HCT116 (cell line): Measurements from ENCODE around the gene ESRRG.

Experiments used
- EZH2 ChIP-seq: fragments of 200-600 bp; sonication (generic); IDR thresholded peaks from 2 replicates; pipeline ENCODE4 v1.6.1; 2017; ENCODE audit warnings: antibody characterized with exemption, mixed run types
- EZH2phosphoT487 ChIP-seq: fragments of 200-600 bp; IDR thresholded peaks from 2 replicates; pipeline ENCODE4 v1.6.1; 2018; ENCODE audit warnings: antibody characterized with exemption, borderline replicate concordance
- JUND ChIP-seq: IDR thresholded peaks from 2 replicates; pipeline ENCODE4 v1.6.1; 2012
- POLR2A ChIP-seq: IDR thresholded peaks from 2 replicates; pipeline ENCODE4 v1.7.0; 2011; ENCODE audit warnings: borderline replicate concordance; ENCODE audit not compliant: insufficient read depth, insufficient read length; ENCODE audit errors: extremely low read depth
- POLR2AphosphoS5 ChIP-seq: IDR thresholded peaks from 2 replicates; pipeline ENCODE4 v1.6.1; 2011; ENCODE audit warnings: mild to moderate bottlenecking, low read depth, low read length, moderate library complexity
- RAD21 ChIP-seq: IDR thresholded peaks from 2 replicates; pipeline ENCODE4 v1.6.1; 2012; ENCODE audit warnings: low read depth, mild to moderate bottlenecking
- ZNF274 ChIP-seq: fragments of 200-500 bp; sonication (Bioruptor generic); IDR thresholded peaks from 2 replicates; pipeline ENCODE4 v1.6.1; 2014; ENCODE audit warnings: mild to moderate bottlenecking, low read depth, low read length, inconsistent platforms
- TF ChIP-seq, protein P1 (sequence below): IDR thresholded peaks from 2 replicates; pipeline ENCODE4 v1.6.1; 2012
- TF ChIP-seq, protein P2 (sequence below), 3 experiments: fragments of 200-600 bp in 1 of 3; sonication (generic) in 1 of 3; IDR thresholded peaks in 2 of 3; conservative IDR thresholded peaks in 1 of 3; 2 replicates each; pipeline ENCODE4 v1.5.1; 2012 to 2017; ENCODE audit warnings: low read depth in 2 of 3, low read length in 2 of 3, antibody characterized with exemption in 1 of 3, borderline replicate concordance in 1 of 3, control low read depth in 1 of 3, mild to moderate bottlenecking in 1 of 3, mixed read lengths in 1 of 3, mixed run types in 1 of 3, moderate library complexity in 1 of 3; ENCODE audit not compliant: insufficient read depth in 1 of 3

DNA sequence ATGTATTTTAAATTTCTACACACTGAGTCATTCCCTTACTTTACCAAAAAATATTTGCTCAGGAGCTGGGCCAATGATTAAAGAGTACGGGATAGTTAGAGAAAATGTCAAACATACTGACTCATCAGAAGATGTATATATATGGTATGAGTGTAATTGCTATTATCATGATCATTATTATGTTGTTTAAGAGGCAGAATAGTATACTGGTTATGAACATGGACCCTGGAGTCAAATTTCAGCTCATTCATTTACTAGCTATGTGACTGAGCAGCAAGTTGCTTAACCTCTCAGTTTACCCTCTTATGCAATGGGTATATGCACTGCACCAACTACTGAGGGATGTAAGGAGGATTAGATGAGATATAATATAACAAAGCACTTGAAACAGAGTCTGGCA is 258.7 kb downstream of the ESRRG start:
- TF ChIP-seq POLR2AphosphoS5 = no peak
- TF ChIP-seq POLR2A = no peak
- TF ChIP-seq, protein P1, sequence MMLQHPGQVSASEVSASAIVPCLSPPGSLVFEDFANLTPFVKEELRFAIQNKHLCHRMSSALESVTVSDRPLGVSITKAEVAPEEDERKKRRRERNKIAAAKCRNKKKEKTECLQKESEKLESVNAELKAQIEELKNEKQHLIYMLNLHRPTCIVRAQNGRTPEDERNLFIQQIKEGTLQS = no peak
- TF ChIP-seq, protein P2, sequence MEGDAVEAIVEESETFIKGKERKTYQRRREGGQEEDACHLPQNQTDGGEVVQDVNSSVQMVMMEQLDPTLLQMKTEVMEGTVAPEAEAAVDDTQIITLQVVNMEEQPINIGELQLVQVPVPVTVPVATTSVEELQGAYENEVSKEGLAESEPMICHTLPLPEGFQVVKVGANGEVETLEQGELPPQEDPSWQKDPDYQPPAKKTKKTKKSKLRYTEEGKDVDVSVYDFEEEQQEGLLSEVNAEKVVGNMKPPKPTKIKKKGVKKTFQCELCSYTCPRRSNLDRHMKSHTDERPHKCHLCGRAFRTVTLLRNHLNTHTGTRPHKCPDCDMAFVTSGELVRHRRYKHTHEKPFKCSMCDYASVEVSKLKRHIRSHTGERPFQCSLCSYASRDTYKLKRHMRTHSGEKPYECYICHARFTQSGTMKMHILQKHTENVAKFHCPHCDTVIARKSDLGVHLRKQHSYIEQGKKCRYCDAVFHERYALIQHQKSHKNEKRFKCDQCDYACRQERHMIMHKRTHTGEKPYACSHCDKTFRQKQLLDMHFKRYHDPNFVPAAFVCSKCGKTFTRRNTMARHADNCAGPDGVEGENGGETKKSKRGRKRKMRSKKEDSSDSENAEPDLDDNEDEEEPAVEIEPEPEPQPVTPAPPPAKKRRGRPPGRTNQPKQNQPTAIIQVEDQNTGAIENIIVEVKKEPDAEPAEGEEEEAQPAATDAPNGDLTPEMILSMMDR (IDR thresholded peaks at IDR 0.05 in 2 of 3, conservative IDR thresholded peaks at IDR 0.05 in 1 of 3; ENCODE audit: borderline replicate concordance in 1 of 3, insufficient read depth in 1 of 3, low read depth in 2 of 3, low read length in 2 of 3) = no peak
- no peak for TF ChIP-seq EZH2
- no peak for TF ChIP-seq RAD21
- no peak for TF ChIP-seq EZH2phosphoT487
- no peak for TF ChIP-seq JUND
- TF ChIP-seq ZNF274 = no peak
